ENCODE results near the gene JADE2.

DNA sequence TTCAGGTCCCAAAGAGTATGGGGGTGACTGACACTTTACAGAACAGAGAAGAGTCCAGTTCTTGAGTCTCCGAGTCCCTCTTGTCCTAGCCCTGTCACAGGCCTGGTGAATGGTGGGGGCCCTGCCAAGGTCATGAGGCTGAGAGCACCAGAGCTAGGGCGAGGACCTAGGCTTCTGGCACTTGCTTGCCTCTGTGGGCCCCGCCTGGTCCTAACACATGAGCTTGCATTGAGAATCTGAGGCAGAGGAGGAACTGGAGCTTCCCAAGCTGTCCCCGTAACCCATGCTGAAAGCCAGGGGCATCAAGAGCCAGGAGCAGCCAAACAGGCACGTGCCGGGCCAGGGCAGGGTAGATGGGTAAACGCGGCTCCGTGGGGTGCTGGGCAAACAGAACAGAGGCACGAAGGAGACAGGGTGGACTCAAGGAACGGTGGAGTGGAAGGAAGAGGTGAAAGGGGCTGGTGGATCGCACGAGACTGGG, 41.3 kb downstream of the JADE2 start:
- TF ChIP-seq, protein P1, sequence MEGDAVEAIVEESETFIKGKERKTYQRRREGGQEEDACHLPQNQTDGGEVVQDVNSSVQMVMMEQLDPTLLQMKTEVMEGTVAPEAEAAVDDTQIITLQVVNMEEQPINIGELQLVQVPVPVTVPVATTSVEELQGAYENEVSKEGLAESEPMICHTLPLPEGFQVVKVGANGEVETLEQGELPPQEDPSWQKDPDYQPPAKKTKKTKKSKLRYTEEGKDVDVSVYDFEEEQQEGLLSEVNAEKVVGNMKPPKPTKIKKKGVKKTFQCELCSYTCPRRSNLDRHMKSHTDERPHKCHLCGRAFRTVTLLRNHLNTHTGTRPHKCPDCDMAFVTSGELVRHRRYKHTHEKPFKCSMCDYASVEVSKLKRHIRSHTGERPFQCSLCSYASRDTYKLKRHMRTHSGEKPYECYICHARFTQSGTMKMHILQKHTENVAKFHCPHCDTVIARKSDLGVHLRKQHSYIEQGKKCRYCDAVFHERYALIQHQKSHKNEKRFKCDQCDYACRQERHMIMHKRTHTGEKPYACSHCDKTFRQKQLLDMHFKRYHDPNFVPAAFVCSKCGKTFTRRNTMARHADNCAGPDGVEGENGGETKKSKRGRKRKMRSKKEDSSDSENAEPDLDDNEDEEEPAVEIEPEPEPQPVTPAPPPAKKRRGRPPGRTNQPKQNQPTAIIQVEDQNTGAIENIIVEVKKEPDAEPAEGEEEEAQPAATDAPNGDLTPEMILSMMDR (IDR thresholded peaks at IDR 0.05; ENCODE audit: low read depth, low read length), result no peak
- TF ChIP-seq POLR2A (IDR thresholded peaks at IDR 0.05; ENCODE audit: extremely low read depth, insufficient read length), result no peak
- TF ChIP-seq, protein P2, sequence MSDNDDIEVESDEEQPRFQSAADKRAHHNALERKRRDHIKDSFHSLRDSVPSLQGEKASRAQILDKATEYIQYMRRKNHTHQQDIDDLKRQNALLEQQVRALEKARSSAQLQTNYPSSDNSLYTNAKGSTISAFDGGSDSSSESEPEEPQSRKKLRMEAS (IDR thresholded peaks at IDR 0.05; ENCODE audit: low read depth, low read length), result no peak
- no peak for TF ChIP-seq MYC (IDR thresholded peaks at IDR 0.05; ENCODE audit: low read depth, low read length)

Data from NB4 (cell line).